Right hindlimb (tissue), 1 donor: ENCODE data around the gene ARL5A.

Experiments
- DNase-seq: peaks from one replicate; pipeline ENCODE4 v3.0.0-alpha.2; 2018

The ARL5A gene

DNA sequence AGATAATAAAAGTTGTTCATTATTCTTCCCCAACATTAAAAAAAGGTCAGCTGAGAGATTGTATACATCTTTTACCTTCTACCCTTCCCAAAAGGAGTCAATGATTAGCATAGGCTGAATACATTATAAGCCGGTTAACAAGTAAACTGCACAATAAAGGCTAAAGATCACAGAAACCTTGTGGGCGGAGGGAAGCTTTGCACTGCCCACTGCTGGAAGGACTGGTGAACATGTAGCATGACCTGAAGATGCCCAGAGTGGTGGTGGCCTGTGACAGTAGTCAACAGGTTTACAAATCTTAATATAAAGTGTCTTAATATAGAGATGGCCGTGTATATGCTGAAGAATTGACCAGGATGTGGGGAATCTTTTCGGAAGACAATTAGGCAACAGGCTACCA, 35.6 kb downstream of the ARL5A start:
- no peak for DNase-seq

DNA sequence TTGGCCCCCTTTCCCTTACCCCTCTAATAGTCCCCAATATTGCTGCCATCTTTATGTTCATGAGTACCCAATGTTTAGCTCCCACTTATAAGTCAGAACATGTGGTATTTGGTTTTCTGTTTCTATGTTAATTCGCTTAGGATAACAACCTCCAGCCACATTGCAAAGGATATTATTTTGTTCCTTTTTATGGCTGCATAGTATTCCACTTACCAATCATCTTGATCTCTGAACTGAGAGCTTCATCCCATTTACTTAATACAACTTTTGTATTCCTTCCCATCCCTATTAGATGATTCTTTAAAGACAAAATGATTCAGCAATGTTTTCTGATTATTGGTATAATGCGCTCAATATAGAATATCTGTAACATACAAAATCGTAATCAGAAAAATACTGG, 36.7 kb downstream of the ARL5A start:
- DNase-seq, result no peak

DNA sequence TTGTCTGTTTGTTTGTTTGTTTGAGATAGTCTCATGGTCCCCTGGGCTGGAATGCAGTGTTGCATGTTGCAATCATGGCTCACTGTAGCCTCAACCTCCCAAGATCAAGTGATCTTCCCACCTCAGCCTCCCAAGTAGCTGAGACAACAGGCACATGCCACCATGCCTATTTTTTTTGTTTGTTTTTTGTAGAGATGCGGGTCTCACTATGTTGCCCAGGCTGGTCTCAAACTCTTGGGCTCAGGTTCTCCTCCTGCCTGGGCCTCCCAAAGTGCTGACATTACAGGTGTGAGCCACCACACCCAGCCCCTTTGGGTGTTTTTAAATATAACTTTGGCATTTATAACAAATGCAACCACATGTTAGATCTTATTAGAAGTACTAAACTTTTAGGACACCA, 37.5 kb downstream of the ARL5A start:
- no peak for DNase-seq

DNA sequence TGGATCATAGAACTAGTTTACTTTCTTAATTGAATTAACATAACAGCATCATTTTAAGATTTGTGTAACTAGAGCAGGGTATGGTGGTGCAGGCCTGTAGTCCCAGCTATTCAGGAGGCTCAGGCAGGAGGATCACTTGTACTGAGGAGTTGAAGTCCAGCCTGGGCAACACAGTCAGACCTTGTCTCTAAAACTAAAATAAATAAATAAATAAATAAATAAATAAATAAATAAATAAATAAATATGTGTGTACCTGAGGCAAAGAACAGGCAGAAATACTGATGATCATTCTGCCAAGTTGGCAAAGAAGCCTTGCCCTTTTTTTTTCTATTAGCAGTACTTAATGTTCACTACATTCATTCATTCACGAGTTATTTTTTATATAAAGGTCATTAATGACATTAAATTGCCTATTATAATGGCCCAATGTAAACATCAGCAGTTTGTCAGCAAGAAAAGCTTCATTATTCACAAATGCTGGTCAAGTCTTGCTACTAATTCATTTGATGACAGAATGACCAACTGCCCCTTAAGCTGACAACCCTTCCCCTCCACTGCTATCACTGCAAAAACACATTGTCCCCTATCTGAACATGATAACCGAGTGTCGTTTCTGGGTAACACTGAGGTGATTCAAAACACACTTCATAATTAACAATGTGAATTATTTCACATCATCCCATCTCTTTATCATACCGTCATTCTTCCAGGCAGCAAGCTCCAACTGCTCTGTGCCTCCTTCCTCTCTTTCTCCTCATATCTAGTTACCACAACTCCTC, 39.0 kb downstream of the ARL5A start:
- DNase-seq, result no peak

DNA sequence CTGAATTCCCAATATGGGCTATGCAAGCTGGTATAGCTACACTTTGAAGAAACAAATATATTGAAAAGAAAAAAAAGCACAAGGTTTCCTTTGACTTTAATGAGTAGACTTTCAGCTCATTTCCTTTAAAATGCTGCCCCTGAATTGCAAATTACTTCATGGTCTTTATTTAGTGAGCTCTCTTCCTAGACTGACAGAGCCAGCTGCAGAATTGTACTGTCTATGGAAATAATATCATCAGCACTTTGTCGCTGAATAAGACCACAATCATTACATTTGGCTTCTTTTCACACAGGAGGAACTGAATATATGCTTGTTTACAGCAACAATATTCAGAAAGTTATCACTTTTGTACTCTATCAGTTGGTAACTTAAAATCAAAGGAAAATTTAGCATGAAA, 41.7 kb downstream of the ARL5A start:
- no peak for DNase-seq

DNA sequence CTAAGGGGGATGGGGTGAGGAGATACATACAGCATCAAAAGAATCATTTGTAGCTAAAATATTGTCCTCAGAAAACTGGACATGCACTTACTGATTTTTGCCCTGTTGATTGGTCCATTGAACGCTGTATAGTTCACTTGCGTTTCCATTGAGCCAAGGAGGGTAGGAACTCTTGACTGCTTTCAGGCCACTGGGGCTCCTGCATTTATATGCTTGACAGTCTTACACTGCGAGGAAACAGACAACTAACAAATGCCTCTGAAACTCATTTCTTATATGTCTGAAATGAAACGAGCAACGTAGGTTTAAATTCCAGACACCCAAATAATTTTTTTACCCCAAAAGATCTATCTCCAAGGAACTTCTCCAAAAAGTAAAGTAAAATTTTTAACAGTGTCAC, 42.1 kb downstream of the ARL5A start:
- DNase-seq, result no peak

DNA sequence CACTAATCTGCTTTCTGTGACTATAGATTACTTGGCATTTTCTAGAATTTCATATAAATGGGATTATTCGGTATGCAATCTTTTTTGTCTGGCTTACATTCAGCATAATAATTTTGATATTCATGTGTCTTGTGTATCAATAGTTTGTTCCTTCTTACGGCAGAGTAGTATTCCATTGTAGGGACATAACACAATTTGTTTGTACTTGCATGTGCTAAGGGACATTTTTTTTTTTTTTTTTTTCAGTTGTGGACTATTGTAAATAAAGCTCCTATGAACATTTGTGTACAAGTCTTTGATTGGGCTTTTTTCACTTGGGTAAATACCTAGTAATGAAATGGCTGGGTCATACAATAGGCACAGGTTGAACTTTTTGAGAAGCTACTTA, 45.1 kb downstream of the ARL5A start:
- DNase-seq, result no peak

DNA sequence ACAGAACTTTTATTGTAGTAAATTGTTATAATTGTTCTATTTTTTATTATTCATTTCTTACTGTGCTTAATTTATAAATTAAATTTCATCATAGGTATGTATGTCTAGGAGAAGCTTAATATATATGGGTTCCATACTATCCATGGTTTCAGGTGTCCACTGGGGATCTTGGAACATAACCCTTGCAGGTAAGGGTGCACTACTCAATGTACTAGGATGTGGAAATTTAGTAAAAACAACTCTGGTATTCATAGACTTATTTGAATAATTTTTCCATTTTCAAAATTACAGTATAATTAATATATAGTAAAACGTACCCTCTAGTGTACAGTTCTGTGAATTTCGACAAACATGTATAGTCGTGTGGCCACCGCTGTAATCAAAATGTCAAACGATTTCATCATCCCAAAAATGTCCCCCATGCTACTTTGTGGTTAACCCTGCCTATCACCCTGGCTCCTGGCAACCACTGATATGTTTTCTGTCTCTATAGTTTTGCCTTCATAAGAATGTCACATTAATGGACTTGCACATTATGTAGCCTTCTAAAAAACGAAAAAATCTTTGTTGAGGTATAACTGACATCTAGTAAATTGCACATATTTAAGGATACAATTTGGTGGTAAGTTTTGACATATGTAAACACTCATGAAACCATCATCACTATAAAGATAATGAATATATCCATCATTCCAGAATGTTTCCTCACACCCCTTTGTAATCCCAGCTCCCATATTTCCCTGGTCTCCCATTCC, 45.7 kb downstream of the ARL5A start:
- DNase-seq, result no peak

DNA sequence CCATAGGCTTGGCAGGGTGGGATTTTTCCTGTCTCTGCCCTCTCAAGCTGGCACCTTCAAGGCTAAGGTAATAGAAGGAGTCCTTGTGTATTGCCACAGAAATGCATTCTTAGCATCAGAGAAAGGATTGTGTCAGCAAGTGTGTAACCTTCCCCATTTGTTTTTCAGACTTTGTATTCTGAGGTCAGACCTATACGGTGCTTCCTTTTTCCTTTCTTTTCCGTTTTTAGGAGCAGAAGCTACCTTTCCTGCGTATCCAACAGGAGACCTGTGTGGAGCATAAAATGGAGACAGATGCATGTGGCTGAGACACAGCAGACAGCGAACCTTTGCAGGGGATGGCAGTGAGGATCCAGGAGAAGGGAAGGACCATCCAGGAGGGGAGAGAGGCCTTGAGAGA, 46.6 kb downstream of the ARL5A start:
- no peak for DNase-seq

DNA sequence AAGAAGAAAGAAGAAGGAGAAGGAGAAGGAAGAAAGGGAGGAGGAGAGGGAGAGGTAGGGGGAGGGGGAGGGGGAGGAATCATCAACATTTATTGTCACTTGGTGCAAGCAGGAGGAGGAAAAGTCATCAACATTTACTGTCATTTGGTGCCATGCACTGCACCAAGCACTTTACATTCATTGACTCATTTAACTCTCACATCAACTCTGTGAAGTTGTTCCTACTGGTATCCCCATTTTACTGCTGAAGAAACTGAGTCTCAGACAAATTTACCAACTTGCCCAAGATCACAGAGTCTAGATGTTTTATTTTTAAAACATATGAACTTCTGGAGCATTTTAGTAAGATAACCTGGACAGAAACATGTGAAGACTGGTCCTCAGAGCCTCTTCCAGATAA, 47.3 kb downstream of the ARL5A start:
- DNase-seq, result no peak

DNA sequence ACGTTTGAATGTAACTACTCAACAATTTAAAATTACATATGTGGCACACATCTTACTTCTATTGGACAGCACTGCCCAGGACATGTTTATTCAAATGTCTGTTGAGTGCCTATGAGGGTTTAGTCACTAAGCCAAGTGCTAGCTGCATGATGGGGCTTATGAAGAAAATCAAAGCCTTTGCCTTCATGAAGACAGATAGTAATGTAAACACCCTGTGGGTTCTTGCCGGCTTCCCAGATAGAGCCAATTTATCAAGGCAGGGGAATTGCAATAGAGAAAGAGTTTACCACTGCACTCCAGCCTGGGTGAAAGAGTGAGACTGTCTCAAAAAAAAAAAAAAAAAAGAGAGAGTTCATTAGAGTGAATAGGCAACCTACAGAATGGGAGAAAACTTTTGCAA, 50.3 kb downstream of the ARL5A start:
- no peak for DNase-seq

DNA sequence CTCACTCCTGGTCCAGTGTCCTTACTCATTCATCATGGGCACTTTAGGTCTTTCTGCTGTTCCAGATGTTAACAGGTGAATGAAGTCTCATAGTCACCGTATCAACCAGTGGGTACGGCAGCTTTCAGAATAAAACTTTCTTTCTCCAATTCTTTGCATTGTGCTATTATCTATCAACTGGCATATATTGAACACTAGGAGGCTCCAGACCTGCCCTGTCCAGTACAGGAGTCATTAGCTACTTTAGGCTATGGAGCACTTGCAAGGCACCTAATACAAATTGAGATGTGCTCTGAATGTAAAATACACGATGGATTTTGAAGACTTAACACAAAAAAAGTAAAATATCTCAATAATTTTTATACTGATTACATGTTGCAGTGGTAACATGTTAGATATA, 50.7 kb downstream of the ARL5A start:
- no peak for DNase-seq

DNA sequence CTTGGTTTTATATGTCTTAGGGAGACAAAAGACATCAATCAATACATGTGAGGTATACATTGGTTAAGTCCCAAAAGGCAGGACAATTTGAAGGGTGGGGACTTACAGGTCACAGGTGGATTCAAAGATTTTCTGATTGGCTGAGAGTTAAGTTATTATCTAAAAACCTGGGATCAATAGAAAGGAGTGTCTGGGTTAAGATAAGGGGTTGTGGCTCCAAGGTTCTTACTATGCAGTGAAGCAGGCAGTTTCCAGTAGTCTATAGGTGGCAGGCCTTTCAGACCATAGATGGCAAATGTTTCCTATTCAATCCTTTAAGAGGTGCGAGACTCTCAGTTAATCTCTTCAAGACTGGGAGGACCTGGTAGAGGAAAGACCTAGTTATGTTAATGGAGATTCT, 51.9 kb downstream of the ARL5A start:
- DNase-seq, result no peak

DNA sequence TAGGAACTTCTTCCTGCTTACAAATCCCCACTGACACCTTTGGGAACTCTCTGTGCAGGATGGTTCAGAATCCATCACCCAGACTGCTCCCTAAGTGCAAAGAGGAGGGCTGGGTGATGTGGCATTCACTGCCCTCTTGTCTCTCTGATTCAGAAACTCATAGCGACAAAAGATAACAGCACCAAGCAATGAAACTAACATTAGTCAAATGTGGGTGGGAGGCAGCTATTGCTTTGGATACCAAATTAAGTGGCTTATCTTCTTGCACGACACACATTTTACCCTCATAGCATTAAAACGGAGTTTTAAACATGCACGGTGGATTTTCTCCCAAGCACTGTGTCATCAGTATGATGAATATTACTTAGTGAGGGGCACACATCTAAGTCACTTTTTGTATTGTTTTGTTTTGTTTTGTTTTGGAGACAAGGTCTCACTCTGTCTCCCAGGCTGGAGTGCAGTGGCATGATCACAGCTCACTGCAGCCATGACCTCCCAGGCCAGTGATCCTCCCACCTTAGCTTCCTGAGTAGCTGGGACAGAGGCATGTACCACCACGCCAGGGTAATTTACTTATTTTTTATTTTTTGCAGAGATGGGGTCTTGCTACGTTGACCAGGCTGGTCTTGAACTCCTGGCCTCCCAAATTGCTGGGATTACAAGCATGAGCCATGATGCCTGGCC, 53.0 kb downstream of the ARL5A start:
- DNase-seq, result no peak

DNA sequence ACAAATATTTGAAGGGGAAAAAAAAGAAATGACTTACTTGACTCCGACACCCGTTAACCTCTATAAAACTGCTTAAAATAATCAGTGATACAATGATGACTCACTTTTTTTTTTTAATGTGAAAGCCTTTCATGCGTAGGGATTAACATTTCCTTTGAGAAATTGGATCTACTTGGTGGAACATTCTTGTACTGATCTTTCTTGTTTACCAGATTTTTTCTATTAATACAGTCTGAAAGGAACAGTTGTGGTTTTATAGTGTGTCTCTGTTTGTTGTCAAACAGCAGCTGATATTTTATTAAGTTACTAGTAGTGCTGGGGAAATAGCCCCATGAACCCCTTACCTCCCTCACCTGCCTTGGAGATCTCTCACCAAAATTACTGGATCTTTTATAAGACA, 53.7 kb downstream of the ARL5A start:
- DNase-seq, result no peak

DNA sequence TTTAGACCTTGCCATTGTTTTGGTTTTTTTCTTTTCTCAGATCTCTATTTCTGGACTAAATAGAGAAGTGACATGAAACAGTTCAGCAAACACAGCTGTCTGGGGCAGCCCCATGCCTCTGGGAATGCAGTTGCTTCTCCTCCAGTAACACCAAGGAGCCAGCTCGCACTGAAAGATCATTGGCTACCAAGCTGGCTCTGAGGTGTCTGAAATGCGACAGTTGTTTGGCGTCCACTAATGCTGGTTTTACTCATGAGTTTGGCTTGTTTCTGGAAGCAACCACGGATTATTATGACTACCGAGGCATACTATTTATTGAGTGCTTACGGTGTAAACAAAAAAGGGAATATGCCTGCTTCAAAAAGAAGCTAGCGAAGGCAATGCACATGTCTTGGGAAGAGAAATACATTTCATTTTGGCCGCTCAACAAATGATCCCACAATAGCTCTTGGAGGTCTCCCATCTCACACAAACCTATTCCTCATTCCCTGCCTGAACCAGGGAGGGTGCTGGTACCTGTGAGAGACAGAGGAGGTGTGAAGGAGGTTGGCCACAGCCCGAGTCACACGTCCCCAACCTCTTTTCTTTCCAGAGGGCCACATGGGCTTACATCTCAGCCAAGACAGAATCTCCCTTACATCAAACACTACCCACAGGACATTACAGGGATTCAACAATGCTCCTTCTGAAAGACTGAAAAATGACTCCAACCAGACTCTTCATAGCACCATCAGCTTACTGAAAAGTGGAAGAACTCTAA, 56.4 kb downstream of the ARL5A start:
- DNase-seq, result peak; percentile 31

DNA sequence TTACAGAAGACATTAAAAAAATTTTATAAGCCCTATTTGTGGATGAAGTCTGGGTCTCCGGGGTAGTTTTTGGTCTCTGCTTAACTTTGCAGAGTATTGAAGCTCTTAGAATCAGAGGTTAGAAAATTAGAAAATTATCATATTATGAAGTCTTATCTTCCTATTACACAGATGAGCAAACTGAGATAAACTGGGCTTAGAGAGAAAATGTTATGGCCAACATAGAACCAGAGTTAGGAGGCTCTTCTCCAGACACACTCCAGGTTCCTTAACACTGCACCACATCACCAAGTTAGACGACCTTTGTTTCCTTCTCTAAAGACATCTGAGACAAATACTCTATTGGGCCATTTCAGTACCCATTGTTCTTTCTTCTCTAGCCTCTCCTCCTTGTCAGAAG, 57.2 kb downstream of the ARL5A start:
- DNase-seq, result no peak

DNA sequence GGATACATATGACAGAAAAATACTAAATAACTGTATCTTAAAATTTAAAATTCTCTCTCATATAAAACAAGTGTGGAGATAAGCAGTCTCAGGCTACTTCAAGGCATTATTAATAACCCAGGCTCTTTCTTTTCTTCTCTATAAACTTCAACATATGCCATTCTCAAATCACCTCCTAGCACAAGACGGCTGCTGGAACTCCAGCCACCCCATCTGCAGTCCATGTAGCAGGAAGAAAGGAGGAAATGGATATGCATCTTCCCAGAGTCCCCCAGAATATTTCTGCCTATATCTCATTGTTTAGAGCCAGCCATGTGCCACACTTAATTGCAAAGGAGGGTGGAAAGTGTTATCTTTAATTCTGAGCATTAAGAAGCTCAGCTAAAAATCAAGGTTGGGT, 58.6 kb downstream of the ARL5A start:
- no peak for DNase-seq

DNA sequence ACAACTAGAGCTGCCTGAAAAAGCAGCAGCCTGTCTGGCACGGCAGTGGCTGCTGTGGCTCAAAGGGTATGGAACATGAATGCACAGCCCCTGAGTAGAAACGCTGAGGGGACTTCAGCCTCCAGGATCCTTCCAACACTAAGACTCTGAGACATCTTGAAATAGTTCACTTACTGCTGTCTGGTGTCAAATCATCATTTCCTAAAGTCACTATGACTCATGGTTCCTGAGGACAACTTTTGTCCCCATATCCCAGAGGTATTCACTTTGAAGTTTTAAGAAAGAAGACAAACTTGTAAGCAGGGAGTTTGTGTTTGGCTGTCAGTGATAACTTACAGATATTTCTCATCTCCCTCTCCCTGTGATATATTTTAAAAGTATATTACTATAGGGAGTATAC, 60.7 kb downstream of the ARL5A start:
- DNase-seq, result no peak

DNA sequence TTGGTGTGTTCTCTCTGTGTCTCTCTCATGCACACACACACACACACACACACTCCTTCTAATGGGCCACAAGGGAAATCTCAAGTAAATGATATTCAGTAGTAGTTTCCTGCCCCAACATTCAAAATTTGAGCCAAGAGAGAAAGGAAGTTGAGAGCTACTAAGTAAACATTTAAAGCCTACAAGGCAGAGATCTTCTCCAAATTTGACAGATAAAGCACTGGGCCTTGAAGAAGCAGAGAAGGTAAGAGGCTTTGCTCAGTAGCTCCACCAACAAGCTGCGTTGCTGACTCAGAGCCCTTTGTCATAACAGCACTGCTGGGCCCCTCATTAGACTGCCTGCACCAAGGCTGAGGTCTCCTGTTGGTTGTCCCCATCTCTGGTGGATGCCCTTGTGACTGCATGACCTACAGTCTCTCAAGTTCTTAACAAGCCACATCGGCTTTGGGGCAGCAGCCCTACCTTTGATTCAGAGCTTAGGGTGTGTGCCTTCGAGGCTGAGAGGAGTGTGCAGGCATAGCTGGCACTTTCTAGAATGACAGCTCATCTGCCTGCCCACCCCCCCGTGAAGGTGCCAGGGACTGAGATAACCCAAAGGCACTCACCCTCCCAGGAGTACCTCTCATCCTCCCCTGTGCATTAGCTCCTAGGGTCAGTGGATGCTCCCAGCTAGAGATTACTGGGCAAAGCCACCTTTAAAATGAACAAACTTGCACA, 61.6 kb downstream of the ARL5A start:
- no peak for DNase-seq

DNA sequence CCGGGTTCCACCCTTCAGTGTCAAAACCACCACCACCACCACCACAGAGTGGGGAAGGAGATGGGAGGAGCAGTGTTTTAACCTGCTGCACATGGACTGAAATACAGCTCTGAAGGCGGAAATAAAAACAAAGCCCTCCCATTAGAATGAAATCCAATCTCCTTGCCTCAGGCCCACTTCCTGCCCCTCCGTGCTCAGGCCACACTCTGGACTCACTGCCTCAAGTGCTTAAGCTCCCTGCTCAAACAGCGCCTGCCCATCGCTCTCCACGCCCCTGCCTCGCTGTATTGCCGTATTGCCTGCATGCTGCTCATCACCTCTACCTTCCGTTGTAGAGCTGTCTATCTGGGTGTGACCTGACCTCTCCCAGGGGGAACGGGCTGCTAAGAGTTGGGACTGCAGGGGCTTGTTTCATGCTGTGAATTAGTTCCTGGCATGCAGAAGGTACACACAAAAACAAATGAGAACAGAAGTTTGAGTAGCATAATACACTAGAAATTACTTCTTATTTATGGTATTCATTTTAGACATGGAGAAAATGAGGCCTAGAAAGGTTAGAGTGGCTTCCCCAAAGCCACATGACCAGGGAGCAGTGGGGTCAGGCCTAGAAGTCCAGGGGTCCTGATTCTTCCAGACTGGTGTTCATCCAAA, 62.3 kb downstream of the ARL5A start:
- DNase-seq, result peak; percentile 26

DNA sequence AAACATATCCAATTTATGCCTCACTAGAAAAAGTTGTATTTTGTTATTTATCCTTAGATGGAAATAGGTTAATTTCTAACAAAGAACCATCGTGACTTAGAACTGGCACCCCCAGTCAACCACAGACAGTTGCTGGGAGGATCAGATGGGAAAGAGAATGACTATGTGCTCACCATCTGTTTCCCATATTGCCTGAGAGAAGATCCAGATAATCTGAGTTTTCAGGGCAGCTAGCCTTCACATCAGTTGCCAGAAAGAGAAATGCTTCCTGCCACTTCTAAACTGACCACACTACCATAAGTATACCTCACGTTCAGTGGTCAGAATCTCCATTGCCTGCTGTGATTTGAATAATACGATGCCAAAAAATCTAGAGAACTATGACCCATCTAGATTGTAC, 65.5 kb downstream of the ARL5A start:
- DNase-seq, result no peak
